HG03135 (cell line): ENCODE results near the gene SMIM35.
"Not testable (repeated sequence)": the region's sequence is repeated elsewhere in the genome, so short reads cannot be mapped to it uniquely, and the experiment has no call there.

Experiments used
- ATAC-seq: cut with Tn5 transposase; IDR thresholded peaks from one replicate; pipeline ENCODE4 v1.9.1; 2021; ENCODE audit warnings: mild to moderate bottlenecking, moderate library complexity; ENCODE audit not compliant: unreplicated experiment

The SMIM35 gene

DNA sequence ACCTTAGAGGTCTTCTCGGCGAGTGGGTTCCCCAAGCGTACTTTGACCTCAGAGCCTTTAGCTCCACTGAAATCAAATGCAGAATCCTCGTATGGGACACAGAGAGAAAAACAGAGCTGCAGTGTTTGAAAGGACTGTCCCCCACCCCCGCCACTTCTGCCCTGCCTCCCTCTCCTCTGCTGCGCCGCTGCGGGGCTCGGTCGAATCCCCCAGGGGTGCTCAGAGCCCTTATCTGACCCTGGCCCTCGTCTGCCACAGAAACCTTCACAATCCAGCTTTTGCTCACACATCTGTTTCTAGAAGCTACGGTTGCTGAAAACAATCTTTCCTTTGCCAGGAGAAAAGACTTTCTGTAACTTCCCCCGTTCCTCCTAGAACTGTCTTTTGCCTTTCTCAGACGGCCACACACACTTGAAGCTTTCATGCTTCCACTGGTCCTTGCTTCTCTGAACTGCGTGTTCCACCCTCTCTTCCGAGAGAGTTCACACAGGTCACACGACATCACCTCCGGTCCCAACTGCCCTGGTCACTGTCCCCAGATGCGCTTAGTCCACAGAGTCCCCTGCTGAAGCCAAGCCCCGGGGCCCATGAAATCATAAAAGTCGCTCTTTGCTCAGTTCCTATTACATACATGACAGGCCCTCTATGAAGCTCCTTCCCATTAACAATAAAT, 3.7 kb downstream of the SMIM35 start:
- ATAC-seq, result no peak

DNA sequence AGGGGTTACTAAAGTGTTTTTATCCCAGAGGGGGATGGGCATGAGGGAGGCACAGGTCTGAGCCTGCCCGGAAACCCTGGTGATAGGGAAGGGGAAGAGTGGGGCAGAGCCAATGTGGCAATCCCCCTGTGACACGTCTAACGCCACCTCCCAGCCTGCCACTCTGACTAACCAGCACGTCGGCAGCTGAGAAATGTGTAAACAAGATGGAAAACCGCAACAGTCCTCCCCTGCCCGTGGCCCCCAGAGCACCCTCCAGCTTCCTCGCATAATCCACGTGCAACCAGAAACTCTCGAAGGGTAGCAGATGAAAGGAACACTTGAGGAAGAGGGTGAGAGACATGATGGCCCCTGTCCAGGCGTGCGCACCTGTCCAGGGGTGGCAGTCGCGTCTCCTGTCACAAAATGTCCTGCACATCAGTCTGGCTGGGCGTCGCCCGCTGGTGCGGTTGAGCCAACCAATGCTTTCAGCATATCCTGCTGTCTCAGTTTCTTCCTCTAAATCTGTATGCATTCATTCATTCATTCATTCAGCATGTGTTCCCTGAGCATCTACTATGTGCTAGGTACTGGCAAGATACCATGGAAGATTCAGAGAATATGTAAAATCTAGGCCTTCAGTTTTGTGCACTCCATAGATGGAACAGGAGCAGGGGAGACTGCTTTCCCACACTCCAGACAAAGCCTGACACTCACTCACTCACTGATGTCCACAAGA, 5.4 kb downstream of the SMIM35 start:
- no peak for ATAC-seq

GRCh38 chr11:118080296-118080695, 6.5 kb downstream of the SMIM35 start:
- ATAC-seq, result no peak

- ATAC-seq, result no peak
Measured at GRCh38 chr11:118079491-118079890, 7.3 kb downstream of the SMIM35 start.

- no peak for ATAC-seq
Measured at GRCh38 chr11:118078911-118079411, 7.8 kb downstream of the SMIM35 start.

DNA sequence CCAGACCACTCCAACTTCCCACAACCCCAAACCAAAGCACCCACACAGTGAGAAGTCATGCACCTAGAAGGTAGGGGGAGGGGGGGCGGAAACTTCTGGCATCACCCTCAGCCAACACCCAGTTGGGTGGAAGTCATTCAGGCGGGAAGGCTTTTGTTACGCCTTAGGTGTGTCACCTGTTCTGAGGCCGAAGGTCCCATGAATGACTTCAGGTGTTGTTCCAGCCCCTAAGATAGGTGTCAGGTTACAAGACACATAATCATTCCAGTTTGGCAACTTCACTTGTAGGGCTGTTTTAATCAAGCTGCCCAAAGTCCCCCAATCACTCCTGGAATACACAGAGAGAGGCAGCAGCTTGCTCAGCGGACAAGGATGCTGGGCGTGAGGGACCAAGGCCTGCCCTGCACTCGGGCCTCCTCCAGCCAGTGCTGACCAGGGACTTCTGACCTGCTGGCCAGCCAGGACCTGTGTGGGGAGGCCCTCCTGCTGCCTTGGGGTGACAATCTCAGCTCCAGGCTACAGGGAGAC, 9.9 kb downstream of the SMIM35 start, which contains the start of gene TMPRSS4:
TMPRSS4 (plus strand) TSS at position 325 of the 528 bp plus-strand sequence. CDS start 225 bp downstream, outside the sequence.
- no peak for ATAC-seq

DNA sequence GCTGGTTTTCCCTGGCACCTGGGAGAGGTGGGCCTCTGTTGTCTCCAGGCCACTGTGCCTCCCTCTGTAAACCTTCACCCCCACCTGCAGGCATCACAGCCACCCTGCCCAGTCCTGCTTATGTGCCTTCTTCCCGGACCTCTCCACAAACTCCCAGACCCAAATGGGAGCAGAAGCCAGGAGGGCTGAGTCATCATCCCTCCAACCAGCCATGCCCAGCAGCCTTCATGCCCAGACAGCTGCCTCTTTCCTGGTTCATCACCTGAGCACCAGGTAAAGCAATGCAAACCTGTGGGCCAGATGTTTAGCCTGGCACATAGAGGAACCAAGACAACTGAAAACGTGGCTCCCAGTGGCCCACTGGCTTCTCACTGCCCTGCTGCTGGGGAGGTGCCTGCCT, 12.0 kb downstream of the SMIM35 start:
- no peak for ATAC-seq

DNA sequence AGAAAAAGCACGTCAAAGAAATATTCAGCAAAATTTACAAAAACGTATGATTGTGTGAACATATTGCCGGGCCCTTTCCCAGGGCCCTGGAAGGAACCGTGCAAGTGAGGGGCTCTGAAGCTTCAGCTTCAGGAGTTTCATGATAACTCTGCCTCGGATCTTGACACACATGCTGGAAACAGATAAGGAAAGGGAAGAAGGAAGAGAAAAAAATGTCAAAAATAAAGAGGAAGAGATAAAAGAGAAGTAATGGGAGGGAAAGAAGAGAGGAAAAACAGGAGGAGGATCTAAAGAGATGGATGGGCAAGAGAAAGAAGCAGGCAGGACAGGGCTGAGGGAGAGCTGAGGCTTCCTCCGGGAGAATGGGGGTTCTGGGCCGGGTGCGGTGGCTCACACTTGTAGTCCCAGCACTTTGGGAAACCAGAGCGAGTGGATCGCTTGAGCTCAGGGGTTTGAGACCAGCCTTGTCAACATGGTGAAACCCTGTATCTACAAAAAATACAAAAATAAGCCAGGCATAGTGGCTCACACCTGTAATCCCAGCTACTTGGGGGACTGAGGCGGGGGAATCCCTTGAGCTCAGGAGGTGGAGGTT, 12.6 kb downstream of the SMIM35 start:
- no peak for ATAC-seq

DNA sequence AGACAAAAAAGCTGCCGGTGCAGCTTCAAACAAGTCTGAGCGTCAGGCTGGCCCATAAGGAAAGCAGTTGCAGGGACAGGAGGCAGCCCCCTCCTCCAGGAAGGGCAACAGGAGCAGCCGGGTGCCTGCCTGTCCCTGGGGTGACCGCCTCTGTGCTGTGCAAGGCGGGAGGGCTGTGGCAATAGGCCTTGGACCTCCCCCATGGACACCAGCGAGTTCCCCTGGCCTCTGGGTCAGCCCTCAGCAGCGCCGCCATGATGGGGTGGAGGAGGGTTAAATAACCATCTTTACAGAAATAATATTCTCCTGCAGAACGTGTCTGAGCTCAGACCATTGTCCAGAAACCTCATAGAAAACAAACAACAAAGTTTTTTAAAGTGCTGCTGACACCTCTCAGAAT, 13.2 kb downstream of the SMIM35 start:
- no peak for ATAC-seq

DNA sequence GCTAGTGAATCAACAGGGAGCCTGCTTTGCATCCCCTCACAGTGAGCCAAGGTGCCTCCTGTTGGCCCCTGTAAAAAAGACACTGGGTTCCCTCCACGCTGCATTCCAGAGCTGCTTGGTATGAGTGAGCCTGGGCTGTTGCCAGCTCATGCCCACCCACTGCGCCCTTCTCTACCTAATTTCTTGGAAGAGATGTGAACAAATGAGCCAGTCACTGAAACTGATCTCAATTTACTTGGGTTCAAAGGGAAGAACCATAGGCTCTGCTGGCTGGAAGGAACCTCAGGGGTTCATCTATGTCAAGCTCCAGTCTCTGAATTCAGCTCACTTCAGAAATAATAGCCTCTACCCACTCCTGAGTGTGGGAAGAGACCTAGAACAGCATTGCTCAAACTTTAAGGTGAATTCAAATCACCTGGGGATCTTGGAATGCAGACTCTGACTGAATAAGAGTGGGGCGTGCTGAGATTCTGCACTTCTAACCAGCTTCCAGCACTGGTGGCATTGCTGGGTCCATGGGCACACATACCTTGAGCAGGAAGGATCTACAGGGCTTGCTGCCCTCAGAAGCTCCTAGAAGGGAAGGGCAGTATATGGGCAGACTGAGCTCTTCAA, 15.2 kb downstream of the SMIM35 start:
- no peak for ATAC-seq

DNA sequence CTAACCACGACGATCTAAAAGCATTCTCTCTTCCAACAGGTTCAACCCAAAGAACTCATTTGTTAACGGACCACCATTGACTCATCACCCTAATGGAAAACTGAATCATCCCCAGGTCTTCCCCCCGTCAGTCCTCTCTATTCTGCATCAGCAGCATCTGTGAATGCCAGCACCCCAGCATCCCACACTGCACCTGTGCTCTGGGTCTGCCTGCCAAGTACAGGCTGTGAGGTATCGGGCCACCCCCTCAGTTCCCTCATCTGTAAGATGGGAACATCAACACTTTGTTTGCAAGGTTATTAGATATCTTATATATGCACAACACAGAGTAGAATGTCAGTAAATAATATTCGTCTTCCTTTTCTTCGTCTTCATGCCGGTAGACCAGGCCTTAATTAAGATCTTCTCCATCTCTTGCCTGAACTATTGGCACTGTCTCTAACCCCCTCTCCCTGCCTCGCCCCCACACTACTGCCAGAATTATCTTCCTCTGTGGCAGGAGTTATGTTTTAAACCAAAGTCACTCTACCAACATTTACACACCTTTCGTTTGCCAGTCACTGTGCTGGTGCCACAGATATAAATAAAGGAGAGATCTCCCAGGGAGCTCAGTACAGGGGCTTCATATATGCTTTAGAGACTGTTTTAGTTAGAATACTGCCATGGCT, 17.7 kb downstream of the SMIM35 start:
- no peak for ATAC-seq

GRCh38 chr11:118068206-118068944, 18.4 kb downstream of the SMIM35 start:
- no peak for ATAC-seq

DNA sequence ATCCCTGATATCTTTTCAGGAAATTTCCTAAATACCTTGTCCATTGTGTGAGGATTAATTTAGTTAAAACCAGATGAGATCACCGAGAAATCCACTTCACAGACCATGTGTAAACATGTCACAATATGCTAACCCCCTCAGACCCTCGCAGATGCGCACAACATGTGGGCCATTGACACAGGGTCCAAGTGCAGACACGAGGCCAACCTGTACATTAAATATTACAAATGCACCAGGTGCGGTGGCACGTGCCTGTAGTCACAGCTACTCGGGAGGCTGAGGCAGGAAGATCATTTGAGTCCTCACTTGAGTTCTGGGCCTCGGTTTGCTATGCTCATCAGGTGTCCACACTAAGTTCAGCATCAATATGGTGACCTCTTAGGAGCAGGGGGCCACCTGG, 19.8 kb downstream of the SMIM35 start:
- no peak for ATAC-seq

DNA sequence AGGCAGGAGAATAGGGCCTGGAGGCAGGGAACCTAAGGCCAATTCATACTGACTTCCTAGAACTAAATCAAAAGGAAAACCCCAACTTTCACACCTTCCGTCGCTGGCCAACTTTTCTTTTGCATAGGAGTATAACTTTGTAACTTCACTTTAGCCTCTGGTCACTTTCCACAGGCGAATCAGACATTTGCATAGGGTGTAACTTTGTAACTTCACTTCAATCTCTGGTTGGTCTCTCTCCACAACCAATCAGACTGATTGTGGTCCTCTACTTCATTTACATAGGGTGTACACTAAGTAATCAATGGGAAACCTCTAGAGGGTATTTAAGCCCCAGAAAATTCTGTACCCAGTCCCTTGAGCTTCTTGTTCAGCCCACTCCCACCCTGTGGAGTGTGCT, 21.4 kb downstream of the SMIM35 start:
- ATAC-seq, result no peak

DNA sequence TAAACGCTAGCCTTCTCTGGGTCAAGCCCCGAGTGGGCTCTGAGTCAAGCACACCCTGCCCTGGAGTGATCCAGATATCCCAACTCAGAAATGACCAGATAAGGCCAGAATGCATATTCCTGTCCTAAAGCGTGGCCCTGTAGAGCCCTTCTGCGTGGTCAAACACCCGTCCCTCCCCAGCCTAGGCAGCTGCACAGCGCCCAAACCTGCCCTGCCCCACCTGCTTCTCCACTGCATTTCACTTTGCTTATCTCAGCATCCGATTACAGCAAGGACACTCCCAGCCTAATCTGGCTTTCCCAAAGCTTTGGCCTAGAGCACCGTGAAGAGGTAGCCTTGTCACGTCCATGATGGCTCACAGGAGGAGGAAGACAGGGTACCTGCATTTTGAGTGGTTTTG, 21.8 kb downstream of the SMIM35 start:
- no peak for ATAC-seq

DNA sequence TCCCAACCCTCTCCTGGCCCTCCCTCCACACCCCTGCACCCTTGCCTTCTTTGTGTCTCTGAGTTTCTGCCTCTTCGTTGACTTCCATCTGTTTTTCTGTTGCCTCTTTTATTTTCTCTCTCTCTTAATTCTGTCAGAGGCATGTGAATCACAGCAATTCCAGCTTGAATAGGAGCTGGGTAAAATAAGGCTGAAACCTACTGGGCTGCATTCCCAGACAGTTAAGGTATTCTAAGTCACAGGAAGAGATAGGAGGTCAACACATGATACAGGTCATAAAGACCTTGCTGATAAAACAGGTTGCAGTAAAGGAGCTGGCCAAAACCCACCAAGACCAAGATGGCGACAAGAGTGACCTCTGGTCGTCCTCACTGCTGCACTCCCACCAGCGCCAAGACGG, 24.1 kb downstream of the SMIM35 start:
- not testable (repeated sequence) for ATAC-seq

GRCh38 chr11:118062181-118062580, 24.6 kb downstream of the SMIM35 start:
- not testable (repeated sequence) for ATAC-seq

GRCh38 chr11:118061586-118062125, 25.1 kb downstream of the SMIM35 start:
- ATAC-seq, result no peak

GRCh38 chr11:118060869-118061268, 25.9 kb downstream of the SMIM35 start:
- no peak for ATAC-seq
